Measurements from ENCODE around the gene MEIOB.

DNA sequence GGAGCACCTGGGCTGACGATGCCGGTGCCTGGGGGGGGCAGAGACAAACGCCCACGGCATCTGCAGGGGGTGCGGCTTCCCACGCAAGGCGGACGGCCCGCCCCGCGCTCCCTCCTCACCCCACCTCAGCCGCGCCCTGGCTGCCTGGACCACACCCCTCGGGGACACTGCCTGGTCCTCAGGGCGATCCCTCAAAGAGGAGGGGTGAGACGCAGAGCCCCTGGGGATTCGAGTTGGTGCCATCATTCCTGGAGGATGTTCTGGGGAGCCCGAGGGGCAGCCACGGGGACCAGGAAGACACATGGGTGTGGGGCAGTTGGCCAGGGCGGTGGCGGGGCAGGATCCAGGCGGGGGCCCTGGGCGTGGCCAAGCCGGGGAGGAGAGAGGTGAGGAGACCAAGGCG is 82.3 kb downstream of the MEIOB start:
- TF ChIP-seq POLR2A (IDR thresholded peaks at IDR 0.05), result no peak
- TF ChIP-seq, protein P1, sequence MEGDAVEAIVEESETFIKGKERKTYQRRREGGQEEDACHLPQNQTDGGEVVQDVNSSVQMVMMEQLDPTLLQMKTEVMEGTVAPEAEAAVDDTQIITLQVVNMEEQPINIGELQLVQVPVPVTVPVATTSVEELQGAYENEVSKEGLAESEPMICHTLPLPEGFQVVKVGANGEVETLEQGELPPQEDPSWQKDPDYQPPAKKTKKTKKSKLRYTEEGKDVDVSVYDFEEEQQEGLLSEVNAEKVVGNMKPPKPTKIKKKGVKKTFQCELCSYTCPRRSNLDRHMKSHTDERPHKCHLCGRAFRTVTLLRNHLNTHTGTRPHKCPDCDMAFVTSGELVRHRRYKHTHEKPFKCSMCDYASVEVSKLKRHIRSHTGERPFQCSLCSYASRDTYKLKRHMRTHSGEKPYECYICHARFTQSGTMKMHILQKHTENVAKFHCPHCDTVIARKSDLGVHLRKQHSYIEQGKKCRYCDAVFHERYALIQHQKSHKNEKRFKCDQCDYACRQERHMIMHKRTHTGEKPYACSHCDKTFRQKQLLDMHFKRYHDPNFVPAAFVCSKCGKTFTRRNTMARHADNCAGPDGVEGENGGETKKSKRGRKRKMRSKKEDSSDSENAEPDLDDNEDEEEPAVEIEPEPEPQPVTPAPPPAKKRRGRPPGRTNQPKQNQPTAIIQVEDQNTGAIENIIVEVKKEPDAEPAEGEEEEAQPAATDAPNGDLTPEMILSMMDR (IDR thresholded peaks at IDR 0.05), result no peak

Data from esophagus squamous epithelium (tissue), 4 donors.